Fibroblast of skin of scalp (primary cell): Measurements from ENCODE around the gene INO80C.
"Not testable (repeated sequence)": the region's sequence is repeated elsewhere in the genome, so short reads cannot be mapped to it uniquely, and the experiment has no call there.

Source experiments
- DNase-seq: peaks from one replicate; pipeline ENCODE4 v3.0.0-alpha.2; 2013

The INO80C gene

DNA sequence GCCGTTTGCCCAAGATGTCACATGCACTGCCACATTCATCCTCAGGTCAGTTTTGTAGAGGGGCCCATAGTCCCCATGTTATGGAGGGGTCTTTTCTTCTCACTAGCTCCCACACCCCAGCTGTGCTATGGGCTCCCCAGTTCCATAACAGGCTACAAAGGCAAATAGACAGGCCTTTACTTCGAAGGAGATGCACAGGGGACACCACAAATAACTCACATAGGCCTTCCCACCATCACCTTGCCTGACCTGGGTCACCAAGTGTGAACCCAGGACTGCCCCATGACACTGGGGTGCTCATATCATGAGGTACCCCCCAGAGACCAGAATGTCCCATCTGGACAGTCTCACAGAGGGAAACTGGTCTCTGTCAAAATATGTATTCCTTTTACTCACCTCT is 15.0 kb upstream of the INO80C start:
- DNase-seq: no peak

DNA sequence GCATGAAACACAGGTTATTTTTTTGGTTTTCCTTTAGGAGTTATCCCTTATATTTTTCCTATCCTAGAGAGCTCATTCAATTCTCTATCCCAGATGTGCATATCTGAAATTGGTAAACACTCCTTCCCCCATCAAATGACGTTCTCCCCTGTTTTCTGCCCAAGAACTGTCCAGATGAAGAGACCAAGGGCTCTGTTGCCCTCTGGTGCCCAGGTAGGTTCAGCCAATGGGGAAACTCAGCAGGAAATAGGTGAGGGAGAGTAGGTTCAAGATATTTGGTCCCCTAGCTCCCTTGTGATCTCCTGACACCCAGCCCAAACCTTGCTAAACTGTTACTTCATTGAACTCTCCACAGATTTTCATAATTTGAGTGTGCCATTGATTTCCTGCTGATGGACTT is 14.1 kb upstream of the INO80C start:
- DNase-seq: no peak

DNA sequence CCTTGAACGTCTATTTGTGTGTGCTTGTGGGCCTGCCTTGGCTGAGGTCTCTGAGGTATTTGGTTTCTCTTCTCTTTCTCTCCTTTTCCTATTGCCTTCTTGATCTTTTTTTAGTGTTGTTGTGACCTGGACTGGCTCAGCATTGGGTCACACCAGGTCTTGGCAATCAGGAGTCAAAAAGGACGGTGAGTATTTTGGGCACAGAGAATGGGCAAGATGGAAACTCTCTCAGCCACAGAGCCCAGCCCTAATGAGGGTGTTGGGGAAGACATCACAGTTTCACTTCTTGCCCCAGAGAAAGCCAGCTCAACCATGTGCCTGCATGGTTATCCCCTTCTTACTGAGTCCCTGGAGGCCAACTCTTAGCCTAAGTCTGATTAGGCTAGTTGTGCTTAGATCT is 13.7 kb upstream of the INO80C start:
- no peak for DNase-seq

- DNase-seq: peak; percentile 51
Observed at GRCh38 chr18:35510076-35510651, 12.4 kb upstream of the INO80C start.

DNA sequence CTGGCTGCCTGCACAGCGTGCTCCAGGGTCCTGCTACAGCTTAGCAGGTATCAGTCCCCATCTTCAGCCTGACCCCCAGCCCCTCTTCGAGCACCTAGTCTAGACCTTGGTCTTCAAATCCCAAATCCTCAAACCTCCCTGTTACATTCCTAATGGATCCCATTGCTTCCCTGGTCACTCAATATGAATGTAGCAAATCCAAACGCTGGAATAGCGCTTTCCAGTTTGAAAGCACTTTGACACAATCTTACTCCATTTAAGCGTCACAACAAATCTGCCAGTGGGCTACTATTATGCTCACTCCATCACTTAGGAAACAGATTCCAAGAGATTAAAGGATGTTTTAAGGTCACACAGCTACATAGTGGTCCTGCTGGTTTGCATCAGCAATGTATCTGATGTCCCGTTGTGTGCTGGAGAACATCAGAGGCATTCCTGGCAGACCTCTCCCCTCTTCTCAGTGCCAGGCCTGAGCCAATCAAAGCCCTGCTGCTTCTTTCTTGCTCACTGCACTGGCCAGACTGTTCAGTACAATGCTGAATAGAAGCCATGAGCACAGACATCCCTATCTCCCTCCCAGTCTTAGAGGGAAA is 11.1 kb upstream of the INO80C start:
- peak; percentile 21 for DNase-seq

DNA sequence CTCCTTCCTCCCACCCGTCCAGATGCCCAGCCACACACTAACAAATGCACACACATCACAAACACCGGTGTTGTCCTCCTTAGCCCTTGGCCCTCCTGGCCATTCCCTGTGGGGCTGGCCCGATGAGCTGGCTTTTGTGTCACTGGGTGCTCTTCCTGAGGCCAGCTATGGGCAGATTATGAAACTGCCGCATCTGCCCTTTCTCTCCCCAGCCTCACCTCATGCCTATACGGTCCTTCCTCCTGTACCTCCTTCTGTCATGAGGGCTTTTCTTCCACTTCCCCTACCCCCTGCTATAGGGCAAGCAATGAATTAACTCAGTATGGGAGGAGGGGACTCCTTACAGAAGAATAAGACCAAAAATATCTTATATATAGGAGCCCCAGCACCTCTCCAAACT is 10.3 kb upstream of the INO80C start:
- DNase-seq: no peak

DNA sequence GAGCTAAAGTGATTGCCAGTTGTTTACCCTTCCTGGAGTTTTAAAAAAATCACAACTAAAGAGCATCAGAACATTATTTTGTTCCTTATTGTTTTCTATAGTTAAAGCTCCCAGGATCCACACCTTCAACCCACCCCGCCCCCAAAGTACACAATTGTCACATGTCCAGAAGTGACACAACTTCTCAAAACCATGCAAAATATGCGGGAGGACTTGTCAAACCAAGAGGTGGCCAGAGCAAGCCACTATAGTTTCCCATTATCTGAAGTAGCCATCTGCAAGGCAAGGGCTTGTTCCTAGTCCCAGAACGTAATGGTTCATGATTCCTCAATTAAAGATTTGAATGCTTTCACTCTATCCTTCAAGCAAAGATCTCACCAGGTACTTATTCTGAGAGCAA is 9.9 kb upstream of the INO80C start:
- no peak for DNase-seq

GRCh38 chr18:35507192-35507591 is 9.4 kb upstream of the INO80C start:
- no peak for DNase-seq

DNA sequence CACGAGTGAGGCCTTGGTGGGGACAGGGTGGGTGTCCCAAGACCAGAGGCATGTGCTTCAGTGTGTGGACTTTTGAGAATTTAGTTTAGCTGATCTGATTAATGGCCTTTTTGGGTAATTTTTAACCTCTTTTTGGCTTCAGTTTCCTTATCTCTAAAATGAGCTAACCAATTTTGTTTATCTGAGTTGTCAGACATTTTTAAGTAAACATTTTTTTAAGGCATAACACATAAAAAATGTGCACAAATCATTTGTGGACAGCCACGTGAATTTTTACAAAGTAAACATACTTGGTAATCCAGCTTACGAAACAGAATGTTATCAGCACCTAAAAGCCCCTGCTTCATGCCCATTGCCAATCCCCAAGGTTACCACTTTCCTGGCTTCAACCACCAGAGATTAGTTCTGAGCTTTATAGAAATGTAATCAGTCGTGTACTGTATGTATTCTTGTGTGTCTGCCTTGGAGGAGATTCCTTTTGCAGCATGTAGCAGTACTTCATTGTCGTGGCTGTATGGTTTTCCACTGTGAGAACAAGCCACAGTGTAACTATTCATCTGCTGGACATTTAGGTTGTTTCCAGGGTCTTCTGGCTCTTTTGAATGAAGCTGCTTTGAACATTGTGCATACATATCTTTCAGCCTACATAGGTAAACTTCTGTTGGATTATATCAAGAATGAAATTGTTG is 8.4 kb upstream of the INO80C start:
- no peak for DNase-seq

DNA sequence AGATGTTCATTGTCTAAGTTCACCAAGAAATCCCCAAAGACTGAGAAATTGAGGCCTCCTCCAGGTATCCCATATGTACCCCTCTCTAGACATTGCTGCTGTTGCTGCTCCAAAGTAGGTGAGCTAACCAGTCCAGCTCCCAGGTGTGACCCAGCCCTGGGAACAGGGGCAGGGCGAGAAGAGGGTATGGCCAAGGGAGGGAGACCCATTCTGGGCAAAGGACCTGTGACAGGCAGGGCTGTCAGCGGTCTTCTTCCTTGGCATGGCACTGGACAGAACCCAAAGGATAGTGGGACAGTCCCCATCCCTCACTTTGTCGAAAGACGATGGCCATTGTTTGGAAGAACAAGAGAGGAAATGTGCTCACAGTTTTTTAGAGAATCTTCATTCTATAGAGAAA is 7.2 kb upstream of the INO80C start:
- DNase-seq: no peak

GRCh38 chr18:35502052-35502451 is 4.3 kb upstream of the INO80C start:
- no peak for DNase-seq

- DNase-seq: no peak
Observed at GRCh38 chr18:35501369-35501768, 3.6 kb upstream of the INO80C start.

GRCh38 chr18:35500113-35500512 is 2.4 kb upstream of the INO80C start:
- no peak for DNase-seq

- DNase-seq: peak; percentile 38
Observed at GRCh38 chr18:35497027-35497369, 762 bp downstream of the INO80C start.

DNA sequence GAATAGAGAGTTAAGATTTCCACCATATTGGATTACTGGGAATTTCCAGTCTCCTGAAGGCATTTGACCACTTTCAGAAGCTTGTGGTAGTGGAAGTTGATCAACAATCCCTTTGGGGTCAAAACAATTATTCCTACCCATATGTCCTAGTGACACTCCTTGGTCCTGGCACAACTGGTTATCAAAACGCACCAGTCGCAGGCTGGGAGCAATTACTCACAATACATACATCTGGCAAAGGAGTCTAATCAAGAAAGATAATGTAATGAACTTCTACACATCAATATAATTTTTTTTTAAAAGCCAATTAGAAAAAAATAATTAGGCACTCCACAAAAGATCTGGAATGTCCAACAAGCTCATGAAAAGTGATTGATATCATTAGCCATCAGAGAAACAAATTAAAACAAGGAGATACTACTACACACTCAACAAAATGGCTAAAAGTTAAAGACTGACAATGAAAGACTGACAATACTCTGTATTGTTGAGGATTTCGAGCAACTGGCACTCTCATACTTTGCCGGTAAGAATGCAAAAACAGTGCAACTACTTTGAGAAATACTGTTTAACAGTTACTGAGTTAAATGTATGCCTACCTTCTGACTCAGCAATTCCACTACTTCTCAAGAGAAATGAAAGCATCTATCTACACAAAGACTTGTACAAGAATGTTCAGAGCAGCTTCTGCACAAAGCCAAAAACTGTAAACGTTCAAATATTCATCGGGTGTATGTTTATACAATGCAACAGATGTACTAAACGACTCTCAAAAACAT is 2.0 kb downstream of the INO80C start:
- DNase-seq: peak; percentile 64

DNA sequence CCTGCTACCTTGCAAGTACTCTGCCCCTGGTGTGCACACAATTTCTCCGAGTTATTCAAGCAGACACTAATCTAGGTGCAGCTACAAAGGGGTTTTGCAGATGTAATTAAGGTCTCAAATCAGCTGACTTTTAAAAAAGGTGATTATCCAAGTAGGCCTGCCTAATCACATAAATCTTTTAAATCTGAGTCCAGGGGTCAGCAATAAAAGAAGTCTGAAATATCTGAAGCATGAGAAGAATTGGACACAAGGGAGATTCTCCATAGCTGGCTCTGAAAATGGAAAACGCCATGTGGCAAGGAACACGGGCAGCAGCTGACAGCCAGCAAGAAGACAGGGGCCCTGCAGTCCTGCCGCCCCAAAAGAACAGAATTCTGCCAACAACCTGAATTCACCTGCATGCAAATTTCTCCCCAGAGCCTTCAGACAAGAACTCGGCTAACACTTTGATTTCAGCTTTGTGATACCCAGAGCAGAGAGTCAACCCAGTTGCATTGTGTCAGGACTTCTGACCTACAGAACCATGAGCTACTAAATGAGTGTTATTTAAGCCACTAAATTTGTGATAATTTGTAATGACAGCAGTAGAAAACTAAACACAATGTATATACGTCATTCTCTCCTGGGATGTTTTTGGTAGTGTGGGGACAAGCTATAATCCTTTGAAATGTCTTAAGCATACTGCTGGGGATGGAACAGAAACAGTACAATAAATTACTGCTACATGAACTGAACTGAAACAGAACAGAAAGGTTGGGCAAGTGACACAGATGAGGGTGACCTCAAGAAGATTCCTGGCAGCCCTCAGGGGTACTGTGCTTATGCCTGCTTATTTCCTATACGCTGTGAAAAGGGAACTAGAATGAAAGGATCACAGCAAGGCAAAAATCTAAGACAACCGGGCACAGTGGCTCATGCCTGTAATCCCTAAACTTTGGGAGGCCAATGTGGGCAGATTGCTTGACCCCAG is 3.2 kb downstream of the INO80C start:
- DNase-seq: no peak

GRCh38 chr18:35491700-35492077 is 6.1 kb downstream of the INO80C start:
- DNase-seq: no peak

GRCh38 chr18:35490894-35491699 is 6.7 kb downstream of the INO80C start:
- peak; percentile 57 for DNase-seq

GRCh38 chr18:35489913-35490490 is 7.8 kb downstream of the INO80C start:
- no peak for DNase-seq

GRCh38 chr18:35489281-35489680 is 8.5 kb downstream of the INO80C start:
- DNase-seq: not testable (repeated sequence)

GRCh38 chr18:35488396-35488795 is 9.4 kb downstream of the INO80C start:
- not testable (repeated sequence) for DNase-seq
